PC-9 (cell line): Measurements from ENCODE around the gene CPNE4. TPM values are rescaled to one million over a fixed set of nuclear protein-coding genes. Genes with fewer than 3 reads are reported as not detected.
A peak's percentile ranks its signal among the peaks of the same experiment; 100 is the strongest.
"Not testable (repeated sequence)": the region's sequence is repeated elsewhere in the genome, so short reads cannot be mapped to it uniquely, and the experiment has no call there.

Source experiments
- BruUV-seq: library from RNA; stranded (reverse); fragments of 400-500 nt; replicated peaks from 2 replicates; lab custom pipeline; 2021; lab: Mats Ljungman, UMichigan
- CTCF ChIA-PET: fragments of 300-600 bp; sonication (Branson Sonifier 250); formaldehyde crosslinking; loops from one replicate; lab custom pipeline; 2022; ENCODE audit warnings: antibody characterized with exemption; lab: Charles Lee
- POLR2A ChIA-PET: fragments of 300-600 bp; sonication (Branson Sonifier 250); formaldehyde crosslinking; loops from one replicate; lab custom pipeline; 2022; ENCODE audit warnings: antibody characterized with exemption; ENCODE audit not compliant: unreplicated experiment; lab: Charles Lee
- DNase-seq, 2 experiments: peaks; one replicate each; pipeline versions ENCODE4 v3.0.0 to v3.0.0-alpha.2; 2015 to 2022; ENCODE audit warnings: mixed read lengths in 1 of 2
- H2AFZ ChIP-seq: fragments of 200-600 bp; sonication (generic); 2 replicates; pipeline ENCODE4 v1.8.1; 2017; ENCODE audit warnings: antibody characterized with exemption
- H3F3A ChIP-seq: fragments of 200-600 bp; sonication (generic); 2 replicates; pipeline ENCODE4 v1.8.1; 2017; ENCODE audit warnings: antibody characterized with exemption, mild to moderate bottlenecking, low read depth; ENCODE audit not compliant: insufficient read depth
- H3K27ac ChIP-seq: fragments of 200-600 bp; sonication (generic); 2 replicates; pipeline ENCODE4 v1.6.1; 2016; ENCODE audit warnings: mixed run types
- H3K27me3 ChIP-seq: fragments of 200-600 bp; sonication (generic); 2 replicates; pipeline ENCODE4 v1.6.1; 2016; ENCODE audit warnings: low read depth, mixed run types; ENCODE audit not compliant: insufficient read depth
- H3K36me3 ChIP-seq: fragments of 200-600 bp; sonication (generic); 2 replicates; pipeline ENCODE4 v1.6.1; 2016; ENCODE audit warnings: low read depth, mixed run types
- H3K4me1 ChIP-seq: fragments of 200-600 bp; sonication (generic); replicated peaks from 2 replicates; pipeline ENCODE4 v1.6.1; 2016; ENCODE audit warnings: mixed run types; ENCODE audit not compliant: insufficient read depth
- H3K4me2 ChIP-seq: fragments of 200-600 bp; sonication (generic); 2 replicates; pipeline ENCODE4 v1.6.1; 2017; ENCODE audit warnings: mixed run types
- H3K4me3 ChIP-seq: fragments of 200-600 bp; sonication (generic); 2 replicates; pipeline ENCODE4 v1.6.1; 2016; ENCODE audit warnings: mixed run types
- H3K79me2 ChIP-seq: fragments of 200-600 bp; sonication (generic); 2 replicates; pipeline ENCODE4 v1.6.1; 2017; ENCODE audit warnings: low read depth, mixed run types
- H3K9me2 ChIP-seq: fragments of 200-600 bp; sonication (generic); 2 replicates; pipeline ENCODE4 v1.8.1; 2017; ENCODE audit warnings: mild to moderate bottlenecking; ENCODE audit not compliant: insufficient read depth
- H3K9me3 ChIP-seq: fragments of 200-600 bp; sonication (generic); 2 replicates; pipeline ENCODE4 v1.8.1; 2016; ENCODE audit warnings: low read depth; ENCODE audit not compliant: insufficient read depth
- H4K20me1 ChIP-seq: fragments of 200-600 bp; sonication (generic); 2 replicates; pipeline ENCODE4 v1.8.1; 2017; ENCODE audit not compliant: insufficient read depth
- EZH2 ChIP-seq: fragments of 200-600 bp; sonication (generic); IDR thresholded peaks from 2 replicates; pipeline ENCODE4 v1.8.0; 2017; ENCODE audit warnings: antibody characterized with exemption, low read depth
- intact Hi-C: fragments of 100-400 bp; cut with micrococcal nuclease; formaldehyde crosslinking; loops from one replicate; pipeline ENCODE4 v1.10.0; 2022; ENCODE audit not compliant: unreplicated experiment
- total RNA-seq: library from RNA; stranded (reverse); gene quantifications from 2 replicates; pipeline ENCODE4 v1.2.3, GENCODE V29; 2021
- TF ChIP-seq, protein P1 (sequence below): fragments of 200-600 bp; sonication (generic); conservative IDR thresholded peaks from 2 replicates; pipeline ENCODE4 v1.6.1; 2017; ENCODE audit warnings: mixed run types, antibody characterized with exemption, mild to moderate bottlenecking, moderate library complexity

The CPNE4 gene
- total RNA-seq, 1 experiment from 2014 or later, result 0.22 TPM

DNA sequence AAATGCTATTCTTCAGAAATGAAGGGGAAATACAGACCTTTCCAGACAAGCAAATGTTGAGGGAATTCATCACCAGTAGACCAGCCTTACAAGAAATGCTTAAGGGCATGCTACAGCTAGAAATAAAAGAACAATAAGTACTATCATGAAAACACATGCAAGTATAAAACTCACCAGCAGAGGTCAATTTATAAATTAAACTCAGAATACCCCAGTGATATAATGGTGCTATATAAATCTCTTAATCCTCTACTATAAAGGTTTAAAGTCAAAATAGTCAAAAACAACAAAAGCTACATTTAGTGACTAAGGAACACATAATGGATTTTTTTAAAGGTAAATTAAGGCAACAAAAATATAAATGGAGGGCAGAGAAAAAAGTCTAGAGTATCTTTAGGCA lies 142.5 kb downstream of the CPNE4 start:
- TF ChIP-seq EZH2, result no peak
- TF ChIP-seq, protein P1, sequence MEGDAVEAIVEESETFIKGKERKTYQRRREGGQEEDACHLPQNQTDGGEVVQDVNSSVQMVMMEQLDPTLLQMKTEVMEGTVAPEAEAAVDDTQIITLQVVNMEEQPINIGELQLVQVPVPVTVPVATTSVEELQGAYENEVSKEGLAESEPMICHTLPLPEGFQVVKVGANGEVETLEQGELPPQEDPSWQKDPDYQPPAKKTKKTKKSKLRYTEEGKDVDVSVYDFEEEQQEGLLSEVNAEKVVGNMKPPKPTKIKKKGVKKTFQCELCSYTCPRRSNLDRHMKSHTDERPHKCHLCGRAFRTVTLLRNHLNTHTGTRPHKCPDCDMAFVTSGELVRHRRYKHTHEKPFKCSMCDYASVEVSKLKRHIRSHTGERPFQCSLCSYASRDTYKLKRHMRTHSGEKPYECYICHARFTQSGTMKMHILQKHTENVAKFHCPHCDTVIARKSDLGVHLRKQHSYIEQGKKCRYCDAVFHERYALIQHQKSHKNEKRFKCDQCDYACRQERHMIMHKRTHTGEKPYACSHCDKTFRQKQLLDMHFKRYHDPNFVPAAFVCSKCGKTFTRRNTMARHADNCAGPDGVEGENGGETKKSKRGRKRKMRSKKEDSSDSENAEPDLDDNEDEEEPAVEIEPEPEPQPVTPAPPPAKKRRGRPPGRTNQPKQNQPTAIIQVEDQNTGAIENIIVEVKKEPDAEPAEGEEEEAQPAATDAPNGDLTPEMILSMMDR, result peak; percentile 28; the same call in 1 of the 2 replicates
- no peak overlapping the region for H3K4me2 ChIP-seq
- no peaks in the 10 kb centered on the region for H3K9me2 ChIP-seq
- H3K36me3 ChIP-seq, result no peaks in the 10 kb centered on the region
- peaks cover 15% of the 10 kb centered on the region for H3K4me1 ChIP-seq
- no peaks in the 10 kb centered on the region for H4K20me1 ChIP-seq
- H3K4me3 ChIP-seq, result no peak overlapping the region
- BruUV-seq, result no TSS peak
- H3K79me2 ChIP-seq, result no peaks in the 10 kb centered on the region
- no peak for DNase-seq
- H3F3A ChIP-seq, result peaks cover 9% of the 10 kb centered on the region
- no peak overlapping the region for H3K27ac ChIP-seq
- H2AFZ ChIP-seq, result no peak overlapping the region
- POLR2A ChIA-PET, result no interaction called here
- no peaks in the 10 kb centered on the region for H3K27me3 ChIP-seq
- CTCF ChIA-PET, result no interaction called here
- no peaks in the 10 kb centered on the region; the same call in 1 of the 2 replicates for H3K9me3 ChIP-seq
- intact Hi-C loops, result no loop called here

DNA sequence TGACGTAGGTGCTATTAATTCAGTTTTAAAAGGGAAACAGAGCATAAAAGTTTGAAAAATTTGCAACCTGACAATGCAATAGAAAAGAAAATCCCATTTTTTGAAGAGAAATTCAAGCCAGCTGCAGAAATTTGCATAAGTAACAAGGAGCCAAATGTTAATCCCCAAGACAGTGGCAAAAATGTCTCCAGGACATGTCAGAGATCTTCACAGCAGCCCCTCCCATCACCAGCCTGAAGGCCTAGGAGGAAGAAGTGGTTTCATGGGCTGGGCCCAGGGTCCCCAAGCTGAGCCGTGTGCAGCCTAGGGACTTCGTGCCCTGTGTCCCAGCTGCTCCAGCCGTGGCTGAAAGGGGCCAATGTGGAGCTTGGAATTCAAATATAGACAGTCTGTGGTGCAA lies 148.9 kb downstream of the CPNE4 start:
- POLR2A ChIA-PET, H3F3A ChIP-seq, H3K9me2 ChIP-seq, intact Hi-C loops, BruUV-seq, DNase-seq, H3K27ac ChIP-seq, H3K4me2 ChIP-seq, CTCF ChIA-PET, H3K9me3 ChIP-seq, H4K20me1 ChIP-seq, H3K79me2 ChIP-seq, H2AFZ ChIP-seq, H3K4me3 ChIP-seq, H3K36me3 ChIP-seq, H3K27me3 ChIP-seq: not testable (repeated sequence)
- H3K4me1 ChIP-seq, result peaks cover 14% of the 10 kb centered on the region; the same call in 1 of the 2 replicates

DNA sequence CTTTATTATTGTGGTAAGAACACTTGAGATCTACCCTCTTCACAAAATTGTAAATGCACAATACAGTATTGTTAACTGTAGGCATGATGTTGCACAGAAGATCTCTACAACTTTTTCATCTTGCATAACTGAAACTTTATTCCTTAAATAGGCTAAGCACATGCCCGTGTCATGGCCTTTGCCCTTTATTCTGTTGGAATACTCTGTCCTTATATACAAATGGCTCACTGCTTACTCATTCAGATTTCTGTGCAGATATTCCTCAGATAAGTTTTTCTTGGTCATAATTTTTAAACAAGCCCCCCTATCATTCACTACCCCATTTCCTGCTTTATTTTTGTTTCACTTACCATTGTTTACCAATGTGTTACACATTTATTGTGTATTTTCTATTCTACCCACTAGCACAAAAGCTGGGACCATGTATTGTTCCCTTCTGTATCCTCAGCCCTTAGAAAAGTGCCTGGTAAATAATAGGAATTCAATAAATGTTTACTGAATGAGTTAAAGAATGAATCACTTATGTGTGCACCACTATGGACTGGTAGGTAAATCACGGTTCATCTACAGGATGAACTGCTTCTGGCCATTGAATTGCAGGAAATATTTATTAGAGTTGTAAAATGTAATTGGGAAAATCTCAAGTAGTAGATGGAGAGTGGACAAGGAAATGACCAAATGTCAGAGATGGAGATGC lies 151.0 kb downstream of the CPNE4 start:
- TF ChIP-seq, protein P1, result no peak
- no peak for TF ChIP-seq EZH2
- peaks cover 4% of the 10 kb centered on the region; the same call in 1 of the 2 replicates for H3F3A ChIP-seq
- ChIA-PET POLR2A (no interaction called here), CTCF (no interaction called here)
- H3K4me3 ChIP-seq, result no peak overlapping the region
- no peak overlapping the region for H2AFZ ChIP-seq
- no peak for DNase-seq
- intact Hi-C loops, result no loop called here
- H3K79me2 ChIP-seq, result no peaks in the 10 kb centered on the region
- no peaks in the 10 kb centered on the region for H3K9me3 ChIP-seq
- H3K27me3 ChIP-seq, result no peaks in the 10 kb centered on the region
- peaks cover 14% of the 10 kb centered on the region; the same call in 1 of the 2 replicates for H3K4me1 ChIP-seq
- no peaks in the 10 kb centered on the region for H3K36me3 ChIP-seq
- no peaks in the 10 kb centered on the region for H3K9me2 ChIP-seq
- H3K27ac ChIP-seq, result no peak overlapping the region
- H3K4me2 ChIP-seq, result no peak overlapping the region
- no TSS peak for BruUV-seq
- no peaks in the 10 kb centered on the region for H4K20me1 ChIP-seq
